NCI-H345 treated with DMSO at 0.1 percent for 48 hours (cell line): Measurements from ENCODE around the gene RBMS3.
"Not testable (repeated sequence)": the region's sequence is repeated elsewhere in the genome, so short reads cannot be mapped to it uniquely, and the experiment has no call there.

Experiments
- DNase-seq: peaks from one replicate; lab custom pipeline; 2025; ENCODE audit not compliant: unreplicated experiment; lab: John Stamatoyannopoulos, UW

Gene RBMS3

DNA sequence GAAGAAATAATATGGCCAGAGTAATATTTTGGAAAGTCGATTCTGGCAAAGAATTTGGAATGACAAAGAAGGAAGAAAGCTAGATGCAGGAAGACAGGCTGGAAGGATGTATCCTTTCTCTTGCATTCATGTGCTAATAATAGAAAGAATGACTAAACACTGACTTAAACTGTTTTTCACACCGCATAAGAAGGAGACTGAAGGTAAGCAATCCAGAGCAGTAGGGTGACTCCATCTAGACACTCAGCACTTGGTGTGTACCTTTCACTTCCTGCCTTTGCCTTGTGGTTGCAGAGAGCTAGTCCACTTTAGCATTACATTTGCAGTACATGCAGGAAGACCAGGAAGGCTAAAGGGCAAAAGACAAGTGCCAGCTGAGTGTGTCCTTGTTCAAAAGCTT, 234.6 kb downstream of the RBMS3 start:
- DNase-seq = no peak

GRCh38 chr3:29516164-29516563, 235.3 kb downstream of the RBMS3 start:
- DNase-seq = no peak

DNA sequence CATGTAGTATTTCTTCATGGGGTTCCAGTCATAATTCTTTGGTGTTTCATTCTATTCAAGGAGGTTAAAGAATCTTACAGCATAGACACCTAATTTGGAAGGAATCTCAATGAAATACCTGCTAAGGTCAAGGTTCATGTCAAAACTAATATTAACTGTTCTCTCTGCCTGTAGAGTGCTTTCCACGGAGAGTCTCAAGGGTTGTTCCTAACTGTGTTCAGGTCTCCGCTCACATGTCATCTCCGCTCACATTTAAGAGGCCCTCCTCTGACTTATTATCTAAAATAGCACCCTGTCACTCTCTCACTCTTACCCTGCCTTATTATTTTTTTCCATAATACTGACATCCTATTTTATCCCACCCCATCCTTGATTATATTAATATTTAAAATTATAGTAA, 239.9 kb downstream of the RBMS3 start:
- no peak for DNase-seq

GRCh38 chr3:29521293-29521692, 240.4 kb downstream of the RBMS3 start:
- no peak for DNase-seq

DNA sequence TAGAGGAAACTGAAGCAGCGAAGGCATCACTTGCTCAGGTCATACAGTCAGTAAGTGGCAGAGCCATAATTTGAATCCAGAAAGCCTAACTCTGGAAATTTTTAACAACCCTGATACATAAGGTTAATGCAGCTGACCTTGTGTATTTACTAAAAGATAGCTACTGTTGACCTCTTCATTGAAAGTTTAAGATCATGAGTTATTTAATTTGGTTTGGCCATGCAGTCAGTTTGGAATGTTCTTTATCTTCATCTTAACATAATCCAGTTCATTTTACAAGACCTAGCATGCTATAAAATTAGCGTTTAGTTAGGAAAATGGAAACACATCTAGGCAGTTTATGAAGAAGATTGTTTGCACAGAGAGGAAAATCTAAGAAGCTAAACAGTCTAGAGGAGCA, 240.9 kb downstream of the RBMS3 start:
- DNase-seq = no peak

GRCh38 chr3:29524433-29524832, 243.6 kb downstream of the RBMS3 start:
- not testable (repeated sequence) for DNase-seq

- no peak for DNase-seq
These were observed 244.5 kb downstream of the RBMS3 start for GRCh38 chr3:29525254-29525881.

DNA sequence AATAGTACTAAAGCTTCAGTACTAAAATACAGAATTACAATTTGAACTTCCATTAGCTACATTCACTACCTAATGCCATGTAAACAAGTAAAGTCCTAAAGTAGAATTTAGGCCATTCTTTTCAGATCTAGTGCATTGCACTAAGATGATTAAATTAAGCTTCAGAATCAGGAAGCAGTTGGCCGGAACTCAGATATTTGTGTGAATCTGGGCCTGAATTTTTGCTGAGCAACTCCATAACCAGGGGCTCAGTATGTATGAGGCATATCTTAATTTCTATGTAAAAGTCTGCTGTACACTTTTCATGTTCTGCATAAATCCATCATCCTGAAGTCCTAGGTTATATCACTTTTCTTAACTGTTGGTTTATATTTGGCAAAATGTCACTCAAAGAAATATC, 246.4 kb downstream of the RBMS3 start:
- DNase-seq = no peak

- no peak for DNase-seq
These were observed 250.8 kb downstream of the RBMS3 start for GRCh38 chr3:29531644-29532043.

GRCh38 chr3:29532473-29532872, 251.6 kb downstream of the RBMS3 start:
- no peak for DNase-seq

DNA sequence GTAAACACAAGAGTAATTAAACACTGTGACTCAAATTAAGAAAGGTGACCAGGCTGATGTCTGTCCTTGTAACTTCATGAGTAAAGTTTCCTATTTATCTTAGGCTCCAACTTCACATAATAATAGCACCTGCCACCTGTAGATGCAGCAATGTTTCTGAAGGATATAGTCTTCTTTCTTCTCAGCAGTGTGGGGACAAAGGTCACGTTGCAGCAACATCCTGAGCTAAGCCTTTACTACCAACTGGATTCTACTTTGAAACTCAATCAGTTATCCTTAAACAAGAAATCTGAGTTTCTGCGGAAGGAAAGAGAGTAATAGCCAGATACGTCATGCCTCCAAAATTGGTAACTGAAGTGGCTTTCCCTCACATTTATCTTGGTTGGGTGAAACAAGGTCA, 253.1 kb downstream of the RBMS3 start:
- no peak for DNase-seq

GRCh38 chr3:29536016-29536758, 255.3 kb downstream of the RBMS3 start:
- no peak for DNase-seq

DNA sequence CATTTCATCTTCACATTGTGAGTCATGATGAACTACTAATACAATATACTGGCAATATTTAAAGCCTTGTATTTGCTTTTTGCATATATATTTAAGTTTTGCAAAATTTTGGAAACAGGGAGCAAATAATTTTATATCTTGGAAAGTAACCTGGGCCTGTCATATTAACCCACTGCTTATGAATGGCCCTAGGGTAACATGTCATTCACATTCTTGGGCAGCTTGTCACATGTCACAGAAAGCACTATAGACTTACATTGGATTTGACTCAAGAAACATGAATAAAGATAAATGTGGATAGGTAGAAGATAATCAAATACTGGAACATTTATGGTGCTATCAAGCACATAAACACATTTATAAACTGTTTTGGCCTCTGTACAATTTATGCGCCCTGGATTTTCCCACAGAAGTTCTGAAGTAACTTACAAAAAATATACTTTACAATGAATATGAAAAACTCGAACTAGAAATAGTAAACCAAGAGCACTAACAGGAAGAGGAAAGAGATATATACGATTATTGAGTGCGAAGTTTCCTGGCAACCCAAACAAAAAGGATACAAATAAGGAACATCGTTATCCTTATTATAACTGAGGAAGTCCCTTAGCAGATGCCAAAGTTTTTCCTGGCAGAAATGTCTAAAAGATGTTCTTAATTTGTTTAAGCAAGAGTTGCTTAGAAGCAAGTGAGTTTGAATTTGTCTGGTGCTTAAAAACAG, 257.2 kb downstream of the RBMS3 start:
- DNase-seq = no peak

GRCh38 chr3:29538610-29538958, 257.7 kb downstream of the RBMS3 start:
- DNase-seq = no peak

DNA sequence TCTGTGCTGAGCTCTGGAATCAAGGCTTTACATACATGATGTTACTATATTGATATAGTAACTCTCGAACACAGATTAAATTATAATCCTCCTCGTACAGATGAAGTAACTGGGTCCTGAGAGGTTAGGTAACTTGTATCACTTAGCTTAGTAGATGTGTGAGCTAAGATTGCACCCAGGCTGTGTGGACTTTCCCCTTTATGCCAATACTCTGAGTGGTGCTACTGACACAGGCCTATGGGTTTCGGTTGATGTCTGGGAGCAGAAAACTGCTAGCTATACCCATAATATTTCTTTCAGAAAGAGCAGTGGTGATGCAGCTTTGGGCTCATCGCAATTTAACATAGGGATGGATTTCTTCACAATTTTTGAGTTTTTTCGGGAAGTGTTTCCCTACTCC, 259.7 kb downstream of the RBMS3 start:
- no peak for DNase-seq

DNA sequence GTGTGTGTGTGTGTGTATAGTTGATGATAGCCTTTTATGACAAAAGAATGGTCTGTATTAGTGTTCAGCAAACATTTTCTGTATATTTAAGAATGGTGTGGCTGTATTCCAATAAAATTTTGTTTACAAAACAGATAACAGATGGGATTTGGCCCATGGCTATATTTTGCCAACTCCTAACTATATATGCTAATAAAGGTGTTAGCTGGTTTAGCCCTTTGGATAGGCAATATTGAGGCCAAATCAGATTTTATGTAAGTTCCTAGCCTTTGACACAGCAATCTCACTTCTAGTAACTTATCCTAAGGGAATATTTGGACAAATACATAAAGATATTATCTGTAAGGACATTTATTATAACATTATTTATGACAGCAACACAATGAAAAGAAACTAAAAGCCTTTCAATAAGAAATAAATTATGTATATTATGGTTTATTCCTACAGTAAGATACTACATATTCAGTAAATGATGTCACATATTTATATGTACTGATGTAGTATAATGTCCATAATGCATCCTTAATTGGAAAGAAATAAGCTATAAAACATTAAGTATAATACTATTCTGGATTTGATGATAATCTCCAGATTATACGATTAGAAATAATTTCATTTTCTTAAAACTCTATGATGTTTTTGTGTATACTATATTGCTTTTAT, 264.0 kb downstream of the RBMS3 start:
- no peak for DNase-seq

- DNase-seq = no peak
These were observed 264.7 kb downstream of the RBMS3 start for GRCh38 chr3:29545615-29546014.

DNA sequence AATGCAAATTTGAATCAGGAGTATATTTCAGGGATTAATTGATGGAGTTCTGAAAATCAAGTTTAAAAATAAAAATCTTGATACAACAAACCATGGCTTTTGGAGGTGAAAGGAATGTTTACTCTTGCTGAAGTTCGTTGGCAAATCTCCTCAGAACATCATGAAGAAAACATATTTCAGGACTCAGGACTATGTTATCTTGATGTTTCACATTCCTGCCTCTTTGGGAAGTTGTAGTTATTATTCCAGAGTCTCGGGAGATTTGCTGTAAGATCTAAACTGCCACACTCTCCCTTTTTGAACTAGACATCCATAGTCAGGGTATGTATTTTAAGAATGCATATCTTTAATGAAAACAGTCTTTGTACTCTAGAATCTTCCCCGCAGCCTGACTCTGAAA, 271.2 kb downstream of the RBMS3 start:
- no peak for DNase-seq

DNA sequence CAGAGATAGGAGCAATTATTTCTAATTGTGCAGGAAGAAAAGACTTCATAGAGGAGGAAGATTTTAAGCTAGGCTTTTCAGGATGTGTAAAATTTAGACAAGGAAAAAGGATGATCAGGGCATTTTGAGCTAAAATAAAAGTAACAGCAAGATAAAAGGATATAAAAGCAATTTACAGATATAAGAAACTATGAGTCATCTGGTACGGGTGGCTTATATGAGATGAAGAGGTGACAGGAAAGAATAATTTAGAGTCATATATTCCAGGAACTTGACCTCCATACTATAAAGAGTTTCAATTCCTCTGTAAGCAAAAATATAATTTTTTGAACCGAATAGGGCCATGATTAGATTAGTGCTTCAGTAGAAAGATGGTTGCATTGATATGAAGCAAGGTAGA, 273.7 kb downstream of the RBMS3 start:
- DNase-seq = no peak

DNA sequence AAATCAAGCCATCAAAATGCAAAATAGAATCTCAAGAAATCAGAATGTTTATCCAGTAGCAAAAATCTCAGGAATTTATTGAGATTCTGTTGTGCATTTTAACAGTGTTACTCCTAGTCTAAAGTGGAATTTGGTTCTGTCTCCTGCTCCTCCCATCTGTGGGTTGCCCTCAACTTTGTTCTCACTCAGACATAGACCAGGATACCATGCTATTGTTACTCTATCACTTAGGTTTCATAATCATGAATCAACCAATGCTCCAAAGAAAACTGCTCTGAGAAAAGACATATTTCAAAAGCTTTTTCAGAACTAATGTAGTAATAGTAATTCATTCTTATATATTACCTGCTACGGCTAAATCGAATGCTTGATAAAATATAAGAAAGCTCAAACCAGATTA, 274.7 kb downstream of the RBMS3 start:
- no peak for DNase-seq

DNA sequence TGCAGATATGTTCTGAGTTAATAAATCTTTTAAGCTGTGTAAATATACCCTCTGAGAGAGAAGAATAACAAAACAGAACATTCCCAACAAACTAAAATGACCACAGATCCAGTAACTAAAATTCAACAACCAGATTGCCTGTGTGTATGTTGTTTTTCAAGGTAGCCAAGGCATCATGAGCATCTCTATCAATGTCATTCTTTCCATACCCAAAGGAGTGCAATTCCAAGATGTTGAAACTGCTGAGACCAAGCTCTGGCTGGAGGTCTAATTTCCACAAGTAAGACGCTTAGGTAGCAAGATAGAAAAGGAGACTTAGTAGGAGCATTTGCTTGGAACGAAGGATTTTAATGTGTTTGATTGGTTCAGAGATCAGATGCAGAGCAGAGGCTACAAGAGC, 276.3 kb downstream of the RBMS3 start:
- no peak for DNase-seq

DNA sequence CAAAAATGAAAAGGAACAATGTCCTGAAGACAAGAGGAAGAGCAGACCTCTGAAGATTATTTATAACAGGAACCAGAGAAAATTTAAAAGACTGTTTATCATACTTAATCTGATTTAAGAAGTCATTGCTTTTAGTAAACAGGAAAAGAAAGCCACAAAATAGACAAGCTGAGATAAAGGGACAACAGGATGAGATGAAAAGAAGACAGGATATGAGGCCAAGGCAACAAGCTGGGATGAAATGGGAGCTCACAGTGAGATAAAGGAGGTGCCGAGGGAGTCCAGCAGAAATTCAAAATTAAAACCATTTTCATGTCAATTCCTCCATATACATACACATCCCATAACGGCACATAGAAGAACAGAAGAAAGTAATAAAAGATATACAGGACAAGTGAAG, 277.0 kb downstream of the RBMS3 start:
- DNase-seq = no peak
